Nephron (organoid): ENCODE measurements around the gene RINL.

ENCODE experiments used
- H3K27ac Mint-ChIP-seq, 3 experiments: 2 replicates each; pipeline ENCODE4 v1.8.0; 2020; ENCODE audit warnings: mixed read lengths in 3 of 3, mild to moderate bottlenecking in 2 of 3, moderate library complexity in 1 of 3
- H3K27me3 Mint-ChIP-seq: 2 replicates; pipeline ENCODE4 v1.8.0; 2021; ENCODE audit warnings: low read depth, mild to moderate bottlenecking, moderate library complexity, mixed read lengths
- H3K36me3 Mint-ChIP-seq: 2 replicates; pipeline ENCODE4 v1.8.0; 2020; ENCODE audit warnings: low read depth, mixed read lengths
- H3K4me1 Mint-ChIP-seq: 2 replicates; pipeline ENCODE4 v1.8.0; 2020; ENCODE audit warnings: mixed read lengths
- H3K4me3 Mint-ChIP-seq, 3 experiments: 2 replicates each; pipeline ENCODE4 v1.8.0; 2020; ENCODE audit warnings: mild to moderate bottlenecking in 3 of 3, mixed read lengths in 3 of 3, moderate library complexity in 2 of 3
- H3K9me3 Mint-ChIP-seq: 2 replicates; pipeline ENCODE4 v1.8.0; 2020; ENCODE audit warnings: mixed read lengths
- TF ChIP-seq, protein P1 (sequence below), 3 experiments: fragments of 200-600 bp; sonication (generic); IDR thresholded peaks; one replicate each; pipeline ENCODE4 v1.5.0; 2021; ENCODE audit warnings: antibody characterized with exemption in 3 of 3; ENCODE audit not compliant: unreplicated experiment in 3 of 3

RINL gene

DNA sequence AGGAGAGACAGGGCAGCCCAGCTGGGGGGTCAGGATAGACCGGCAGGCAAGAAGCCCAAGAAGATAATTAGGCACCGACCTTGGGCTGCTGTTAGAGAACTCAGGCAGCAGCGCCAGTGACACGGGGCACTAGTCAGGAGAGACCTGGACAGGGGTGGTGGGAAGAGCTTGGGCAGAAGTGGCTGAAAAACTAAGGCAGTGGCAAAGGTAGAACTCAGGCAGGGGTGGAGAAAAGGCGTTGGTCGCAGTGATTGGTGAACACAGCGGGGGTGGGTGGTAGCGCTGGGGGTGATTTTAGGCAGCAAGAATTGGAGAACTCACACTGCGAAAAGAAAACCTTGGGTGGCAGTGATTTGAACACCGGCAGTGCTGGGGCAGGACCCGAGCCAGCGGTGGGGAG is 29.6 kb upstream of the RINL start:
- Mint-ChIP-seq H3K9me3 (peaks cover 3% of the 10 kb centered on the region), H3K27ac (no peak overlapping the region), H3K4me3 (no peak overlapping the region), H3K4me1 (peaks cover 1% of the 10 kb centered on the region), H3K27me3 (no peaks in the 10 kb centered on the region), H3K36me3 (peaks cover 17% of the 10 kb centered on the region)
- TF ChIP-seq, protein P1, sequence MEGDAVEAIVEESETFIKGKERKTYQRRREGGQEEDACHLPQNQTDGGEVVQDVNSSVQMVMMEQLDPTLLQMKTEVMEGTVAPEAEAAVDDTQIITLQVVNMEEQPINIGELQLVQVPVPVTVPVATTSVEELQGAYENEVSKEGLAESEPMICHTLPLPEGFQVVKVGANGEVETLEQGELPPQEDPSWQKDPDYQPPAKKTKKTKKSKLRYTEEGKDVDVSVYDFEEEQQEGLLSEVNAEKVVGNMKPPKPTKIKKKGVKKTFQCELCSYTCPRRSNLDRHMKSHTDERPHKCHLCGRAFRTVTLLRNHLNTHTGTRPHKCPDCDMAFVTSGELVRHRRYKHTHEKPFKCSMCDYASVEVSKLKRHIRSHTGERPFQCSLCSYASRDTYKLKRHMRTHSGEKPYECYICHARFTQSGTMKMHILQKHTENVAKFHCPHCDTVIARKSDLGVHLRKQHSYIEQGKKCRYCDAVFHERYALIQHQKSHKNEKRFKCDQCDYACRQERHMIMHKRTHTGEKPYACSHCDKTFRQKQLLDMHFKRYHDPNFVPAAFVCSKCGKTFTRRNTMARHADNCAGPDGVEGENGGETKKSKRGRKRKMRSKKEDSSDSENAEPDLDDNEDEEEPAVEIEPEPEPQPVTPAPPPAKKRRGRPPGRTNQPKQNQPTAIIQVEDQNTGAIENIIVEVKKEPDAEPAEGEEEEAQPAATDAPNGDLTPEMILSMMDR (IDR thresholded peaks at IDR 0.05; ENCODE audit: unreplicated experiment in 3 of 3): no peak

DNA sequence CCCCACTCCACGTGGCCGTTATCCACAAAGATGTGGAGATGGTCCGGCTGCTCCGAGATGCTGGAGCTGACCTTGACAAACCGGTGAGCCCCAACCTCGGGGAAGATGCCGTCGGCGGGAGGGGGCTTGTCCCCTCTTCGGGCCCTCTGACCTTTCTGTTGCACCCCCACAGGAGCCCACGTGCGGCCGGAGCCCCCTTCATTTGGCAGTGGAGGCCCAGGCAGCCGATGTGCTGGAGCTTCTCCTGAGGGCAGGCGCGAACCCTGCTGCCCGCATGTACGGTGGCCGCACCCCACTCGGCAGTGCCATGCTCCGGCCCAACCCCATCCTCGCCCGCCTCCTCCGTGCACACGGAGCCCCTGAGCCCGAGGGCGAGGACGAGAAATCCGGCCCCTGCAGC is 29.2 kb upstream of the RINL start:
- Mint-ChIP-seq H3K36me3 (peaks cover 17% of the 10 kb centered on the region), H3K4me3 (no peak overlapping the region), H3K27me3 (no peaks in the 10 kb centered on the region), H3K4me1 (no peaks in the 10 kb centered on the region), H3K27ac (no peak overlapping the region), H3K9me3 (peaks cover 3% of the 10 kb centered on the region)
- TF ChIP-seq, protein P1 (IDR thresholded peaks at IDR 0.05; ENCODE audit: unreplicated experiment in 3 of 3): no peak

DNA sequence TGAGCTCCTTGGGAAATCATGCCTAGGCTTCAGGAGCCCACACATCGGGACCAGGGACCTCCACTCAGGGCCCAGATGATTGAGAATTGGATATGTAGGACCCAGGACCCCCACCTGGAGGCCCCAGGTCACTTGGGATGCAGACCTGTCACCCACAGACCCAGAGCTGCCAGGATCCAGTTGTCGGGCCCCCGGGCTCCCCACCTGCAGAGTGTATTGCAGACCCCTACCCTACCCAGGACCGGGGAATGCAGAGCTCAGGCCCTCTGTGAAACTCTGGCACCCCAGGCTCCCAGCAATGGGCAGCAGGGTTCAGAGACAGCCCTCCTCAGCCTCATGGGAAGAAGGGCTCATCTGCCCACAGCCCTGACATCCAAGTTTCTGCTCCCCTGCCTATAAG is 27.5 kb upstream of the RINL start:
- Mint-ChIP-seq H3K9me3 (peaks cover 6% of the 10 kb centered on the region), H3K27ac (no peak overlapping the region), H3K4me1 (peaks cover 4% of the 10 kb centered on the region), H3K4me3 (no peak overlapping the region), H3K36me3 (peaks cover 20% of the 10 kb centered on the region), H3K27me3 (no peaks in the 10 kb centered on the region)
- TF ChIP-seq, protein P1 (IDR thresholded peaks at IDR 0.05; ENCODE audit: unreplicated experiment in 3 of 3): no peak

DNA sequence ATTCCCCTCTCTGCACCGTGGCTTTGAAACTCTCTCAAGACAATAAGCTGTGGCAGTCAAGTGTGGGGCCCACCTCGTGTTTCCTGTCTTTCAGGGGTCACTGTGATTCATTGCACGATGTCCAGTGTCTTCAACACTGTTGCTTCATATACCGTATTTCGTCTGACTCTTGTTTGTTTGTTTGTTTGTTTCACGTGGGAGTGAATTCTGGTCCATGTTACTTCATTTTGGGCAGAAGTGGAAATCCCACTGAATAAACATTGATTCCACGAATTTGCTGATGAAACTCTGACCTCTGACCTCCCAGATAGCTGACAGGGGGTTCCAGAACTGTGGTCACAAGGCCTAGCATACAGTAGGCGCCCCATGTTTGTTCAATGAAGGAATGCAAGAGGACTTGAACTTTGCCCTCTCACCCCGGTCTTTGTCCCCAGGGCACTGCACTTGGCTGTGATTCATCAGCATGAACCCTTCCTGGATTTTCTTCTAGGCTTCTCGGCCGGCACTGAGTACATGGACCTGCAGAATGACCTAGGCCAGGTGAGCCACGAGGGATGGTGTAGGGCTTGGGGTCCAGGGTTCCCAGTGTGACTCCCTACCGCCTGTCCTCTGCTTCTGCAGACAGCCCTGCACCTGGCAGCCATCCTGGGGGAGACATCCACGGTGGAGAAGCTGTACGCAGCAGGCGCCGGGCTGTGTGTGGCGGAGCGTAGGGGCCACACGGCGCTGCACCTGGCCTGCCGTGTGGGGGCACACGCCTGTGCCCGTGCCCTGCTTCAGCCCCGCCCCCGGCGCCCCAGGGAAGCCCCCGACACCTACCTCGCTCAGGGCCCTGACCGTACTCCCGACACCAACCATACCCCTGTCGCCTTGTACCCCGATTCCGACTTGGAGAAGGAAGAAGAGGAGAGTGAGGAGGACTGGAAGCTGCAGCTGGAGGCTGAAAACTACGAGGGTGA is 26.8 kb upstream of the RINL start:
- peaks cover 6% of the 10 kb centered on the region for H3K9me3 Mint-ChIP-seq
- H3K4me1 Mint-ChIP-seq: peaks cover 6% of the 10 kb centered on the region
- H3K27me3 Mint-ChIP-seq: no peaks in the 10 kb centered on the region
- H3K27ac Mint-ChIP-seq: no peak overlapping the region
- H3K36me3 Mint-ChIP-seq: peaks cover 20% of the 10 kb centered on the region
- TF ChIP-seq, protein P1 (IDR thresholded peaks at IDR 0.05; ENCODE audit: unreplicated experiment in 3 of 3): no peak
- H3K4me3 Mint-ChIP-seq: peak overlapping the region in 2 of 3 experiments; percentile 11 to 20

DNA sequence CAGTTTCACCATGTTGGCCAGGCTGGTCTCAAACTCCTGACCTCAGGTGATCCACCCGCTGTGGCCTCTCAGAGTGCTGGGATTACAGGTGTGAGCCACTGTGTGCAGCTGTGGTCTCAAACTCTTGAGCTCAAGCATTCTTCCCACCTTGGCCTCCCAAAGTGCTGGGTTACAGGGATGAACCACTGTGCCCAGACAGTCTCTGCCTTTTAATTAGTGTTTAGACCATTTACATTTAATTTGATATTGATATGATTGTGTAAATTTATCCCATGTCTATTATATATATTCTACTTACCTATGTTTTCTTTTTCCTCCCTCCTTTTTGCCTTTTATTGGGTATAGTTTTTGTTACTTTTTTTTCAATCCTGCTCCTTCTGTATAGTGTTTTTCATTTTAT is 23.6 kb upstream of the RINL start:
- Mint-ChIP-seq H3K4me1 (peaks cover 18% of the 10 kb centered on the region), H3K27me3 (no peaks in the 10 kb centered on the region), H3K9me3 (peaks cover 6% of the 10 kb centered on the region), H3K27ac (no peak overlapping the region), H3K36me3 (peaks cover 14% of the 10 kb centered on the region), H3K4me3 (peak overlapping the region; percentile 69 to 90 (median 77))
- TF ChIP-seq, protein P1 (IDR thresholded peaks at IDR 0.05; ENCODE audit: unreplicated experiment in 3 of 3): no peak
